Measurements from ENCODE around the gene PLA2G3. TPM values are rescaled to one million over a fixed set of nuclear protein-coding genes. Genes with fewer than 3 reads are reported as not detected.

Gene PLA2G3
- total and polyA plus RNA-seq, 2 experiments from 2014 or later = 18.0 to 34.5 TPM

MicroRNAs within 50 kb of the gene (microRNA counts, 767-probe panel; counts per million panel counts)
- not detected for microRNA hsa-miR-3928

Small RNAs within 50 kb of the gene (microRNA-seq; reads per million reads assigned to microRNA genes)
- gene MIR3928 = not detected

Small RNAs within 50 kb of the gene (small RNA-seq; reads per million reads assigned to genes)
- not detected for gene MIR3928 (ENCODE audit: low replicate concordance)

Other genes with a start within 250 kb of the PLA2G3 start
- 63.3 and 63.8 TPM in 2 replicates for gene MORC2, start 171.7 kb downstream of the PLA2G3 start, total RNA-seq (2014; rRNA removed; shearing (Covaris generic))
- 33.1 and 36.0 TPM in 2 replicates for gene MORC2, start 171.7 kb downstream of the PLA2G3 start, polyA plus RNA-seq (2016; fragmentation: Nextera tagmentation; extraction: Ambion mirVana)
- gene TUG1, start 171.2 kb downstream of the PLA2G3 start, total RNA-seq (2014; rRNA removed; shearing (Covaris generic)) = 125 and 137 TPM in 2 replicates
- gene TUG1, start 171.2 kb downstream of the PLA2G3 start, polyA plus RNA-seq (2016; fragmentation: Nextera tagmentation; extraction: Ambion mirVana) = 45.1 and 58.3 TPM in 2 replicates
- 16.3 and 27.4 TPM in 2 replicates for gene SMTN, start 59.2 kb downstream of the PLA2G3 start, total RNA-seq (2014; rRNA removed; shearing (Covaris generic))
- 32.2 and 34.0 TPM in 2 replicates for gene SMTN, start 59.2 kb downstream of the PLA2G3 start, polyA plus RNA-seq (2016; fragmentation: Nextera tagmentation; extraction: Ambion mirVana)
- gene SELENOM, start 32.9 kb downstream of the PLA2G3 start, total RNA-seq (2014; rRNA removed; shearing (Covaris generic)) = 44.9 and 67.6 TPM in 2 replicates
- gene SELENOM, start 32.9 kb downstream of the PLA2G3 start, polyA plus RNA-seq (2016; fragmentation: Nextera tagmentation; extraction: Ambion mirVana) = 49.7 and 50.8 TPM in 2 replicates
- gene INPP5J, start 17.5 kb downstream of the PLA2G3 start, total RNA-seq (2014; rRNA removed; shearing (Covaris generic)) = 11.2 and 14.5 TPM in 2 replicates
- 4.8 and 5.3 TPM in 2 replicates for gene INPP5J, start 17.5 kb downstream of the PLA2G3 start, polyA plus RNA-seq (2016; fragmentation: Nextera tagmentation; extraction: Ambion mirVana)
- gene RNF185, start 19.7 kb upstream of the PLA2G3 start, total RNA-seq (2014; rRNA removed; shearing (Covaris generic)) = 13.6 and 15.5 TPM in 2 replicates
- gene RNF185, start 19.7 kb upstream of the PLA2G3 start, polyA plus RNA-seq (2016; fragmentation: Nextera tagmentation; extraction: Ambion mirVana) = 6.8 and 7.6 TPM in 2 replicates
- 35.5 and 39.8 TPM in 2 replicates for gene LIMK2, start 71.8 kb upstream of the PLA2G3 start, total RNA-seq (2014; rRNA removed; shearing (Covaris generic))
- 12.5 and 14.9 TPM in 2 replicates for gene LIMK2, start 71.8 kb upstream of the PLA2G3 start, polyA plus RNA-seq (2016; fragmentation: Nextera tagmentation; extraction: Ambion mirVana)
- gene PIK3IP1, start 152.0 kb upstream of the PLA2G3 start, total RNA-seq (2014; rRNA removed; shearing (Covaris generic)) = 1.6 and 2.2 TPM in 2 replicates
- 1.1 and 1.5 TPM in 2 replicates for gene PIK3IP1, start 152.0 kb upstream of the PLA2G3 start, polyA plus RNA-seq (2016; fragmentation: Nextera tagmentation; extraction: Ambion mirVana)
- gene PATZ1, start 205.8 kb upstream of the PLA2G3 start, total RNA-seq (2014; rRNA removed; shearing (Covaris generic)) = 51.5 and 56.8 TPM in 2 replicates
- gene PATZ1, start 205.8 kb upstream of the PLA2G3 start, polyA plus RNA-seq (2016; fragmentation: Nextera tagmentation; extraction: Ambion mirVana) = 22.0 and 23.2 TPM in 2 replicates

All from GM23338 (cell line).